Hepatocyte (in vitro differentiated cells): ENCODE data around the gene MYEF2. TPM values are rescaled to one million over a fixed set of nuclear protein-coding genes. Genes with fewer than 3 reads are reported as not detected.

Experiments used
- DNase-seq: peaks from one replicate; pipeline ENCODE4 v3.0.0-alpha.2; 2016; ENCODE audit warnings: low spot score
- H2AFZ ChIP-seq: fragments of 200-600 bp; sonication (generic); 2 replicates; pipeline ENCODE4 v1.6.0; 2016; ENCODE audit warnings: antibody characterized with exemption, mild to moderate bottlenecking
- H3K27ac ChIP-seq: fragments of 200-600 bp; sonication (generic); 2 replicates; pipeline ENCODE4 v1.5.1; 2016; ENCODE audit warnings: mild to moderate bottlenecking
- H3K27me3 ChIP-seq: fragments of 200-600 bp; sonication (generic); 2 replicates; pipeline ENCODE4 v1.6.1; 2016
- H3K36me3 ChIP-seq: fragments of 200-600 bp; sonication (generic); replicated peaks from 2 replicates; pipeline ENCODE4 v1.5.1; 2016; ENCODE audit warnings: low read depth; ENCODE audit not compliant: insufficient read depth
- H3K4me1 ChIP-seq: fragments of 200-600 bp; sonication (generic); 2 replicates; pipeline ENCODE4 v1.5.1; 2016; ENCODE audit warnings: mild to moderate bottlenecking, moderate library complexity; ENCODE audit not compliant: insufficient read depth
- H3K4me2 ChIP-seq: fragments of 200-600 bp; sonication (generic); 2 replicates; pipeline ENCODE4 v1.6.0; 2016
- H3K4me3 ChIP-seq: fragments of 200-600 bp; sonication (generic); 2 replicates; pipeline ENCODE4 v1.5.1; 2016; ENCODE audit warnings: mild to moderate bottlenecking
- H3K79me2 ChIP-seq: fragments of 200-600 bp; sonication (generic); 2 replicates; pipeline ENCODE4 v1.6.0; 2017; ENCODE audit warnings: mild to moderate bottlenecking
- H3K9me2 ChIP-seq: fragments of 200-600 bp; sonication (generic); replicated peaks from 2 replicates; pipeline ENCODE4 v1.6.0; 2017; ENCODE audit warnings: mild to moderate bottlenecking; ENCODE audit not compliant: insufficient read depth
- H3K9me3 ChIP-seq: fragments of 200-600 bp; sonication (generic); 2 replicates; pipeline ENCODE4 v1.5.1; 2016; ENCODE audit warnings: low read depth, mild to moderate bottlenecking
- H4K20me1 ChIP-seq: fragments of 200-600 bp; sonication (generic); 2 replicates; pipeline ENCODE4 v1.6.0; 2016; ENCODE audit warnings: mild to moderate bottlenecking; ENCODE audit not compliant: insufficient read depth, poor library complexity, severe bottlenecking
- CTCF ChIP-seq: fragments of 200-600 bp; sonication (generic); IDR thresholded peaks from 2 replicates; pipeline ENCODE4 v1.5.1; 2016; ENCODE audit warnings: antibody characterized with exemption, mild to moderate bottlenecking; ENCODE audit not compliant: poor library complexity
- EZH2 ChIP-seq: fragments of 200-600 bp; sonication (generic); IDR thresholded peaks from 2 replicates; pipeline ENCODE4 v1.6.1; 2016; ENCODE audit warnings: antibody characterized with exemption, mild to moderate bottlenecking, borderline replicate concordance
- EZH2phosphoT487 ChIP-seq: fragments of 200-600 bp; sonication (generic); IDR thresholded peaks from one replicate; pipeline ENCODE4 v1.6.1; 2018; ENCODE audit warnings: antibody characterized with exemption, mild to moderate bottlenecking, low read depth, moderate library complexity; ENCODE audit not compliant: unreplicated experiment, severe bottlenecking
- WGBS: methylation state at CpG from one replicate; pipeline ENCODE4 v1.1.6; 2016; ENCODE audit warnings: low lambda C conversion rate; ENCODE audit errors: missing lambda C conversion rate; 5-methylcytosine and 5-hydroxymethylcytosine counted together
- polyA plus RNA-seq: library from polyadenylated mRNA; unstranded; fragments of >200 nt; fragmentation: Nextera tagmentation; extraction: Ambion mirVana; gene quantifications from 2 replicates; pipeline ENCODE4 v1.2.1, GENCODE V29; 2016
- total RNA-seq: library from RNA; depleted of rRNA; stranded (reverse); fragments of >200 nt; gene quantifications from 2 replicates; pipeline ENCODE4 v1.2.3, GENCODE V29; 2014

MYEF2 gene
- total and polyA plus RNA-seq, 2 experiments from 2014 or later = 10.6 to 16.2 TPM

- Histone ChIP-seq H3K4me3 (no peak overlapping the region), H3K27me3 (peaks cover under 1% of the 10 kb centered on the region), H2AFZ (no peak overlapping the region), H3K79me2 (no peaks in the 10 kb centered on the region), H3K9me3 (no peaks in the 10 kb centered on the region), H3K27ac (no peak overlapping the region), H3K36me3 (no peaks in the 10 kb centered on the region), H3K9me2 (no peaks in the 10 kb centered on the region), H4K20me1 (no peaks in the 10 kb centered on the region), H3K4me2 (peak overlapping the region; percentile 24), H3K4me1 (no peaks in the 10 kb centered on the region)
- DNase-seq = no peak
- TF ChIP-seq EZH2phosphoT487 (no peak), CTCF (no peak)
- 50% methylated on average over 6 of the region's 6 CpGs for WGBS
These were observed 76.6 kb downstream of the MYEF2 start for GRCh38 chr15:48101376-48101961.

GRCh38 chr15:48097264-48097663 is 80.8 kb downstream of the MYEF2 start:
- Histone ChIP-seq H3K9me2 (no peaks in the 10 kb centered on the region), H3K36me3 (no peaks in the 10 kb centered on the region), H3K9me3 (no peaks in the 10 kb centered on the region), H3K79me2 (no peaks in the 10 kb centered on the region), H3K4me1 (no peaks in the 10 kb centered on the region), H3K27me3 (no peaks in the 10 kb centered on the region), H3K4me3 (no peak overlapping the region), H2AFZ (no peak overlapping the region), H3K27ac (no peak overlapping the region), H4K20me1 (no peaks in the 10 kb centered on the region), H3K4me2 (no peak overlapping the region)
- no peak for TF ChIP-seq EZH2
- TF ChIP-seq EZH2phosphoT487 = no peak
- TF ChIP-seq CTCF = no peak
- DNase-seq = no peak
- 93% methylated on average over 2 of the region's 2 CpGs for whole genome bisulfite sequencing

GRCh38 chr15:48096813-48097212 is 81.3 kb downstream of the MYEF2 start:
- H3K27ac ChIP-seq = no peak overlapping the region
- TF ChIP-seq CTCF (no peak), EZH2 (no peak), EZH2phosphoT487 (no peak)
- H3K79me2 ChIP-seq = no peaks in the 10 kb centered on the region
- DNase-seq = no peak
- H3K27me3 ChIP-seq = no peaks in the 10 kb centered on the region
- H3K4me1 ChIP-seq = no peaks in the 10 kb centered on the region
- 75% methylated on average over 2 of the region's 2 CpGs for WGBS
- no peak overlapping the region for H3K4me3 ChIP-seq
- H3K9me2 ChIP-seq = no peaks in the 10 kb centered on the region
- no peaks in the 10 kb centered on the region for H4K20me1 ChIP-seq
- no peaks in the 10 kb centered on the region for H3K36me3 ChIP-seq
- no peak overlapping the region for H2AFZ ChIP-seq
- H3K9me3 ChIP-seq = no peaks in the 10 kb centered on the region
- H3K4me2 ChIP-seq = no peak overlapping the region
